Skeletal muscle tissue (tissue), 4 donors: ENCODE data around the gene RIC8A. TPM values are rescaled to one million over a fixed set of nuclear protein-coding genes. Genes with fewer than 3 reads are reported as not detected.

Source experiments
- H3K27ac ChIP-seq: one replicate; pipeline ENCODE4 v1.7.0; 2013; ENCODE audit warnings: mild to moderate bottlenecking, low read depth, low read length, inconsistent platforms
- H3K27me3 ChIP-seq, 3 donors: one replicate each; pipeline ENCODE4 v1.7.0; 2013; ENCODE audit warnings: low read length in 3 of 3; ENCODE audit not compliant: control insufficient read depth in 3 of 3, insufficient read depth in 3 of 3
- H3K36me3 ChIP-seq, 3 donors: one replicate each; pipeline ENCODE4 v1.7.0; 2013; ENCODE audit warnings: low read length in 3 of 3; ENCODE audit not compliant: control insufficient read depth in 3 of 3, insufficient read depth in 3 of 3
- H3K4me1 ChIP-seq, 3 donors: one replicate each; pipeline ENCODE4 v1.7.0; 2013; ENCODE audit warnings: low read length in 3 of 3, mild to moderate bottlenecking in 3 of 3; ENCODE audit not compliant: control insufficient read depth in 3 of 3, insufficient read depth in 3 of 3
- H3K4me3 ChIP-seq, 3 donors: one replicate each; pipeline ENCODE4 v1.7.0; 2013; ENCODE audit warnings: low read length in 3 of 3
- H3K9ac ChIP-seq, 3 donors: one replicate each; pipeline ENCODE4 v1.7.0; 2013; ENCODE audit warnings: low read length in 3 of 3, mild to moderate bottlenecking in 3 of 3, moderate library complexity in 2 of 3, low read depth in 1 of 3
- H3K9me3 ChIP-seq, 3 donors: one replicate each; pipeline ENCODE4 v1.7.0; 2013; ENCODE audit warnings: low read length in 3 of 3; ENCODE audit not compliant: control insufficient read depth in 3 of 3
- total RNA-seq: library from RNA; depleted of rRNA; stranded (reverse); fragments of >200 nt; gene quantifications from one replicate; pipeline ENCODE4 v1.2.3, GENCODE V29; 2014
- donor health status: Osteomylitis.

Gene RIC8A
- total RNA-seq, 1 donor from 2014 or later: 87.7 TPM

- Histone ChIP-seq H3K4me3 (no peak overlapping the region), H3K27ac (no peak overlapping the region), H3K36me3 (peaks cover 24 to 29% (median 24%) of the 10 kb centered on the region in 3 donors), H3K9me3 (no peaks in the 10 kb centered on the region), H3K27me3 (peaks cover 0 to 10% (median 0%) of the 10 kb centered on the region in 3 donors), H3K4me1 (no peaks in the 10 kb centered on the region), H3K9ac (peak overlapping the region in 1 of 3 donors; percentile 11)
Measured at GRCh38 chr11:255816-256215, 48.3 kb downstream of the RIC8A start.

GRCh38 chr11:256952-257737 lies 49.6 kb downstream of the RIC8A start:
- Histone ChIP-seq H3K27me3 (peaks cover 0 to 10% (median 0%) of the 10 kb centered on the region in 3 donors), H3K9ac (no peak overlapping the region), H3K4me1 (no peaks in the 10 kb centered on the region), H3K4me3 (no peak overlapping the region), H3K9me3 (no peaks in the 10 kb centered on the region), H3K36me3 (peaks cover 12 to 16% (median 13%) of the 10 kb centered on the region in 3 donors), H3K27ac (no peak overlapping the region)

DNA sequence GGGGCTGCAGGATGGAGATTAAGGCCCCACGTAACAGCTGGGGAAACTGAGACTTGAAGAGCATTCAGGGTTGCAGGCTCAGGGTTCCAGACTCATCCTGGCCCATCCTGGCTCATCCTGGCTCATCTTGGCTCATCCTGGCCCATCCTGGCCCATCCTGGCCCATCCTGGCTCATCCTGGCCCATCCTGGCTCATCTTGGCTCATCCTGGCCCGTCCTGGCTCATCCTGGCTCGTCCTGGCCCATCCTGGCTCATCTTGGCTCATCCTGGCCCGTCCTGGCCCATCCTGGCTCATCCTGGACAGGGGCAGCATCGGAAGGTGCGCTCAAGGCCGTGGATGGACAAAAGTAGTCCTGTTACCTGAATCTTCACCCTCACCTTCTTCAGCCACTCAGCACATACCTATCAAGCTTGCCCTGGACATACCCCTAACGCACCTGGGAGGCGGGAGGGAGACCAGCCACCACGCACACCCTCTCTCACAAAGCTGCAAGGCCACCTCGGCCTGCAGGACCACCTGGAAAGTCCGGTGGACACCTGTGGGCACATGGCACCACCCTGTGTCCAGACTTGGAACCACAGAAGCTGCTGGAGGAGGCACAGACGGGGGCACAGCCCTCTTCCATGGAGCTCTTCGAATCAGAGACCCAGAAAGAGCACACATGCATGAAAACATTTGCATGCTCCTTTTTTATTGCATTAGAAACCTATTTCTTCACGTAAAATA lies 50.4 kb downstream of the RIC8A start:
- Histone ChIP-seq H3K36me3 (peaks cover 5 to 9% (median 5%) of the 10 kb centered on the region in 3 donors), H3K9me3 (no peaks in the 10 kb centered on the region), H3K27me3 (peaks cover 0 to 10% (median 0%) of the 10 kb centered on the region in 3 donors), H3K4me1 (no peaks in the 10 kb centered on the region), H3K4me3 (no peak overlapping the region), H3K27ac (no peak overlapping the region), H3K9ac (no peak overlapping the region)

GRCh38 chr11:259413-259812 lies 51.9 kb downstream of the RIC8A start:
- H3K9ac ChIP-seq: no peak overlapping the region

DNA sequence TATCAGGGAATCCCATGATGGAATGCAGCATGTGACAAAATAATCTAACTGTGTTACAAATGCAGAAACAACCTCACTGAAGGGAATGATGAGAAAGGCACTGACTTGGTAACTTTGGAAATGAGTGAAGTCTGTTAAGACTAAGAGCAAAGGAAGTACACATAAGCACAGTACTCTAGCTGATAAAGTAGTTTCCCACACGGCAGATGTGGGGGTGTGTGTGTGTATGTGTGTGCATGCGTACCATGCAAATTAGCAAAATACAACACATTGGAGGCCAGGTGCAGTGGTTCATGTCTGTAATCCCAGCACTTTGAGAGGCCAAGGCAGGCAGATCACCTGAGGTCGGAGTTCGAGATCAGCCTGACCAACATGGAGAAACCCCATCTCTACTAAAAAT lies 54.1 kb downstream of the RIC8A start:
- no peak overlapping the region for H3K4me3 ChIP-seq
- H3K9ac ChIP-seq: no peak overlapping the region
- no peak overlapping the region for H3K27ac ChIP-seq
- peaks cover 0 to 10% (median 0%) of the 10 kb centered on the region in 3 donors for H3K27me3 ChIP-seq
- H3K9me3 ChIP-seq: no peaks in the 10 kb centered on the region
- no peaks in the 10 kb centered on the region for H3K36me3 ChIP-seq
- H3K4me1 ChIP-seq: no peaks in the 10 kb centered on the region

More at GRCh38 chr11:259413-259812, 51.9 kb downstream of the RIC8A start:
- H3K27me3 ChIP-seq: peaks cover 0 to 10% (median 0%) of the 10 kb centered on the region in 3 donors
- H3K36me3 ChIP-seq: no peaks in the 10 kb centered on the region
- no peak overlapping the region for H3K4me3 ChIP-seq
- no peaks in the 10 kb centered on the region for H3K4me1 ChIP-seq
- H3K27ac ChIP-seq: no peak overlapping the region
- no peaks in the 10 kb centered on the region for H3K9me3 ChIP-seq

Other genes with a start within 250 kb of the RIC8A start
- not detected for gene SCGB1C1, start 14.6 kb upstream of the RIC8A start, total RNA-seq
- gene BET1L, start 309 bp upstream of the RIC8A start, total RNA-seq: 8.9 TPM
- 14.6 TPM for gene SIRT3, start 28.6 kb downstream of the RIC8A start, total RNA-seq
- 104 TPM for gene PSMD13, start 29.3 kb downstream of the RIC8A start, total RNA-seq
- gene NLRP6, start 70.7 kb downstream of the RIC8A start, total RNA-seq: not detected
- 2.6 TPM for gene PGGHG, start 81.4 kb downstream of the RIC8A start, total RNA-seq
- not detected for gene IFITM5, start 91.8 kb downstream of the RIC8A start, total RNA-seq
- gene IFITM2, start 100.1 kb downstream of the RIC8A start, total RNA-seq: 6.3 TPM
- gene IFITM1, start 106.3 kb downstream of the RIC8A start, total RNA-seq: 13.0 TPM
- gene IFITM3, start 113.2 kb downstream of the RIC8A start, total RNA-seq: 15.7 TPM
- gene B4GALNT4, start 161.8 kb downstream of the RIC8A start, total RNA-seq: 5.2 TPM
- 1.0 TPM for gene PKP3, start 186.5 kb downstream of the RIC8A start, total RNA-seq
- 5.7 TPM for gene SIGIRR, start 207.3 kb downstream of the RIC8A start, total RNA-seq
- not detected for gene ANO9, start 234.3 kb downstream of the RIC8A start, total RNA-seq
- gene PTDSS2, start 242.6 kb downstream of the RIC8A start, total RNA-seq: 21.4 TPM